DMS153 treated with DMSO at 0.1 percent for 48 hours (cell line): ENCODE results near the gene GFRA1.

Experiments used
- DNase-seq: peaks from one replicate; lab custom pipeline; 2025; ENCODE audit not compliant: unreplicated experiment; lab: John Stamatoyannopoulos, UW

The GFRA1 gene

GRCh38 chr10:116133634-116134033, 139.4 kb downstream of the GFRA1 start:
- DNase-seq: no peak

- no peak for DNase-seq
These were observed 140.1 kb downstream of the GFRA1 start for GRCh38 chr10:116132780-116133399.

GRCh38 chr10:116130006-116130405, 143.0 kb downstream of the GFRA1 start:
- no peak for DNase-seq

- no peak for DNase-seq
These were observed 145.9 kb downstream of the GFRA1 start for GRCh38 chr10:116126954-116127695.

- DNase-seq: no peak
These were observed 146.8 kb downstream of the GFRA1 start for GRCh38 chr10:116126239-116126638.

GRCh38 chr10:116125180-116125579, 147.8 kb downstream of the GFRA1 start:
- no peak for DNase-seq

DNA sequence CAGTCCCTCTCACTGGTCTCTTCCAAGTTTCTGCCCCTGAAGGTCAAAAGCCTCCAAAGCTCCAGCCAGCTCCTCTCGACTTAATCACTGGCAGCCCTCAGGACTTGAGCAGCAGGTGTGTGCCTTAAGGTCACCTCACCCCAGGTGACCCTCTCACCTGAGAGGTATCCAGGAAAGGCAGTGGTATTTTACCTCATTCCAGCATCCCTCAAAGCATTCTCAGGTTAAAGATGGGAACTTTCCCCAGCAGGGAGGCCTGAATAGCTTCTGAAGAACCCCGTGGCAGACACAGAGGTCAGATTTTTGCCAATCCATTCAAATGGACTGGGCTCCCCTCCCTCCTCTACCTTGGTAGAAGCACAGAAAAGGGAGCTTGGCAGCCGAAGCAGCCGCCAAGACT, 148.2 kb downstream of the GFRA1 start:
- no peak for DNase-seq

DNA sequence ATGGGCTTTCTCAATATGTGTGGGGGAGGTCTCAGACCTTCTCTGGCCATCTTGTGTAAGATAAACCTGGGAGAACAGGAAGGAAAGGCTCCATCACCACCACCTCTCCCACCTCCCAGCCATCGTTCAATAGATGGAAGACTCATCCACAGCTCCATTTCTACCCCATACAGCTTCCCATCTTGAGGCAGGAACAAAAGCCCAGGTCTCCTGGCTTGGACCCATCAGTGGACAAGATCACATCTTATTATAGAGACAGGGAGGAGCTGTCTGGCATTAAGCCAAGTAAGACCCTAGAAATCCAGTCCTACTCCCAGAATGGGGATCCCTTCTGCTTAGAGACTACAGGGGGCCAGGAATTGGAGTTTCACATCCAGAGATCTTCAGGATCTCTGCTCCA, 150.3 kb downstream of the GFRA1 start:
- no peak for DNase-seq

GRCh38 chr10:116121640-116122525, 151.1 kb downstream of the GFRA1 start:
- no peak for DNase-seq

DNA sequence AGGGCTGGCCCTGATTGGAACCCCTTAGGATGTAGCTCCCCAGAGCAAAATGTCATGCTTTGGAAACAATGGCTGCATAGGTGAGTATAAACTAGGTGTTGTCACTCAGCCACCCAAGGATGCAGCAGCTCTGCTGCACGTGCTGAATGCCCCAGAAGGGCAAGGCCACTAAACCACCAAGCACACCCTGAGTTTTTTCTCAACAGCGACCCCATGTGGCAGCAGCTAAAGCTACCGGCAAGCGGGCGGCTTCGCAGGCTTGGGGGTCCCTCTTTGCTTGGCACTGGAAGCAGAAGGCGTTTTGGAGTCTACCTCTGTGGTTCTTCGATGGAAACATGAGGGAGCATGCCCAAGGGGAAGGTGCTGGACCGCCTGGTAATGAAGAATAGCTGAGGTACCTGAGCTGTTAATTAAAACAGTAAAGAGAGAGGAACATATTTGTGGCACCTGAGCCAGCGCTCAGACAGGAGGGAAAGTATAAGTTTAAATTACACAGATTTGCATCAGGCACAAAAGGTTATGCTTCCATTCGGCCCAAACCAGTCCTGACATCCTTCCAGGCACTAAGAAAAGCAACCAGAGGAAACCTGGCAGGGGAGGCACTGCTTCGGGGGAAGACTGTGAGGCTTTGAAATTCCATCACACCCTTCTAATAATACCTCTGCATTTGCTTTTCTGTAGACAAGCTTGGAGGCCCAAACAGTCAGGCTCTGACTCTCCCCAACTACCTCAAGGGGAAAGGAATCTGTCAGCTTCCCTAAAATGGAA, 152.1 kb downstream of the GFRA1 start:
- DNase-seq: no peak

GRCh38 chr10:116118847-116119246, 154.2 kb downstream of the GFRA1 start:
- no peak for DNase-seq

DNA sequence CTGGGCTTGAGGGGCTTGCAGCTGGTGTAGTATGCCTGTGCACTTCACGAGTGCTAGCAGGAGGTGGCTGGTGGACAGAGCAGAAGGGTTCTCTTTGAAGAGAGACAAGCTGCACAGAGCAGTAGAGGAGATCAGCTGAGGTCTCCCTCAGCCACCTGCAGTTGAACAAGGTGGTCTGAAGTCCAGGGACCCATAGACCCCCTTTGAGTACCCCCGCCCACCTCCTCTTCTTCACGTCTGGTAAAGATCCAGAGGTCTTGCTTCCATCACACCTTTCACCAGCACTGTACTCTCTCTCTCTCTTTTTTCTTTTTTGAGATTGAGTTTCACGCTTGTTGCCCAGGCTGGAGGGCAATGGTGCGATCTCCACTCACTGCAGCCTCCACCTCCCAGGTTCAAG, 157.2 kb downstream of the GFRA1 start:
- DNase-seq: no peak

DNA sequence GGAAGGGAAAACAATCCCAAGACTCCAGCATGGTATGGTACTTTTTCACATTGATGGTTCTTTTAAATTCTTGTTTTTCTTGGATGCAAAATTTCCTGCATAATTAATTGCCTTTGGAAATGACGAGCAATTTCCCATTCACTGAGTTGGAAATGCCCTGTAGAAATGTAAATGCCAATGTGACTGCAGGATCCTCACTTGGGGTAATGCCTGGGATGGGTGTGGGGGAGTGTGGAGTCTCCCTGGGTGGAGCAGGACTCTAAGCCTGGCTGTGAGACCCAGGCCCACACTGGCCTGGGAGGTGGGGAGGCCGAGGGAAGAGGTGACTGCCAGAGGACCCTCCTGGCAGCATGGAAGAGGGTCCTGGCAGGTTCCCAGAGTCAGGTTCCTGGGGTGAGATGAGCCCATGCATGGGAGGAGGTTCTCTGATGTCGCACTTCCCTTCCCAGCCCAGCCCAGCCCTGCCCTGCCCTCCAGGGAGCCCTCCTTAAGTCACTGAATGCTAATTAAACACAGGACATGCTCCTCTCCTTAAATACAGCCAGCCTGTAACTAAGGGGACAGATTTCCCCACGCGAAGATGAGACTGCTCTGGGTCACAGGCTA, 157.9 kb downstream of the GFRA1 start:
- no peak for DNase-seq

- no peak for DNase-seq
These were observed 159.1 kb downstream of the GFRA1 start for GRCh38 chr10:116113721-116114501.

DNA sequence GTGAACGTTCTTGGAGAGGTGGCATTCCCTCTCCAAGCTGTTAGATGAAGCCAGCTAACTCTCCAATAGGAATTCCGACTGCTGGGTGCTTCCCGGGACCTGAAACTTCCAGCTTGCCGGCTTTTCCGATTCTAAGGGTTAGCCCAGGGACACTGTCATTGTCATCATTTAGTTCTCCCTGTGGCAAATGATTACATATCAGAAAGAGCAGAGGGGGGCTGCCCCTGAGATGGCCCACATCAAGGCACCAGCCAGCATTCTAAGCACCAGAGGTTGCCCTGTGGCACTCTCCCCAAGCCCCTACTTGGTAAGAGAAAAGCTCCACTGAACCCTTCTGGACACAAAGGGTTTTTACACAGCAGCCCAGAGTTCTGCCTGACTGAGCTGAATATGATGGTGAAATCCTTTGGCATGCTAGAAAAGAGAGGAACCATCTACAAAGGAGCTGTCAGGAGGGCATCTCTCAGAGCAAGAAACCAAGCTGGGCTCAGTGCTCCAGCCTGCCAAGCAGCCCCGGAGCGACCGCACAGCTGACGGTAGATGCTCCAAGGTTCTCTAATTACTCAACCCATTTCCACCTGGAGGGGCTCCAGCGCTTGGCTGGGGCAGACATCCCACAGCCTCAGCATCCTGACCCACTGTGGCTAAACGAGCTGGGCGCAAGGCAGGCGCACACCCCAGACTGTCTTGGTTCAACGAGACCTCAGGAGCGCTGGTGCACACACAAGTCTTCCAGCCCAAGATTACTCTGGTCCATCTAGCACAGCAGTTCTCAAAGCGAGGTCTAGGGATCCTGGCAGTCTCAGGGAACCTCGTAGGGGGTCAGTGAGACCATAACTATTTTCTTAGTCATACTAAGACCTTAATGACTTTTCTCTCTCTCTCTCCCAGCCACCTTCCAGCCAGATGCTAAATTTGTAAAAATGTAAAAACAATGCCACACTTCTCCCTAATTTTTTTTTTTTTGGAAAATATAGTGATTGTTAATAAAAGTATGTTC, 160.5 kb downstream of the GFRA1 start:
- no peak for DNase-seq

- DNase-seq: no peak
These were observed 161.4 kb downstream of the GFRA1 start for GRCh38 chr10:116111483-116112095.

GRCh38 chr10:116110736-116111135, 162.3 kb downstream of the GFRA1 start:
- no peak for DNase-seq

GRCh38 chr10:116109881-116110280, 163.1 kb downstream of the GFRA1 start:
- DNase-seq: no peak
